Breast epithelium (tissue), 4 donors: Measurements from ENCODE around the gene PPFIA4. TPM values are rescaled to one million over a fixed set of nuclear protein-coding genes. Genes with fewer than 3 reads are reported as not detected.

ENCODE experiments used
- DNase-seq, 2 donors: peaks; one replicate each; pipeline ENCODE4 v3.0.0-alpha.2; 2019; ENCODE audit warnings: low spot score in 2 of 2
- H3K27ac ChIP-seq, 2 donors: fragments of 200-600 bp; sonication (generic) in 1 of 2; one replicate each; pipeline ENCODE4 v1.5.1; 2016 to 2019; ENCODE audit warnings: mild to moderate bottlenecking in 1 of 2
- H3K27me3 ChIP-seq, 2 donors: fragments of 200-600 bp; sonication (generic) in 1 of 2; one replicate each; pipeline versions ENCODE4 v1.5.1 to v1.6.0; 2017 to 2019; ENCODE audit warnings: control low read depth in 1 of 2, mild to moderate bottlenecking in 1 of 2
- H3K36me3 ChIP-seq: fragments of 200-600 bp; one replicate; pipeline ENCODE4 v1.5.1; 2019
- H3K4me1 ChIP-seq, 2 donors: fragments of 200-600 bp; sonication (generic); one replicate each; pipeline ENCODE4 v1.5.1; 2016 to 2019; ENCODE audit warnings: control low read depth in 1 of 2
- H3K4me3 ChIP-seq, 3 donors: fragments of 200-600 bp; sonication (generic); 1 replicate in 2 of 3; 2 replicates in 1 of 3; pipeline ENCODE4 v1.5.1; 2016 to 2019; ENCODE audit warnings: mild to moderate bottlenecking in 3 of 3, moderate library complexity in 2 of 3
- H3K9me3 ChIP-seq, 2 donors: fragments of 200-600 bp; sonication (generic) in 1 of 2; one replicate each; pipeline ENCODE4 v1.5.1; 2016 to 2019; ENCODE audit warnings: control low read depth in 1 of 2
- CTCF ChIP-seq, 3 donors: fragments of 450-650 bp; IDR thresholded peaks; one replicate each; pipeline ENCODE4 v1.5.1; 2016 to 2017; ENCODE audit warnings: antibody characterized with exemption in 3 of 3, mild to moderate bottlenecking in 3 of 3, moderate library complexity in 3 of 3
- POLR2A ChIP-seq: fragments of 450-650 bp; IDR thresholded peaks from one replicate; pipeline ENCODE4 v1.6.1; 2016; ENCODE audit warnings: antibody characterized with exemption, mild to moderate bottlenecking, moderate library complexity
- POLR2AphosphoS5 ChIP-seq, 3 donors: sonication (generic); formaldehyde crosslinking; IDR thresholded peaks; one replicate each; pipeline ENCODE4 v1.6.1; 2017; ENCODE audit warnings: antibody characterized with exemption in 3 of 3
- intact Hi-C: fragments of 100-400 bp; cut with DNase I; formaldehyde crosslinking; loops from one replicate; pipeline ENCODE4 v1.15.1; 2023; ENCODE audit warnings: low total_unique reads
- total RNA-seq, 3 donors: library from RNA; depleted of rRNA; stranded (reverse); fragments of >200 nt; gene quantifications; one replicate each; pipeline ENCODE4 v1.1.0, GENCODE V29; 2016

The PPFIA4 gene
- total RNA-seq, 3 donors from 2014 or later, result 0.80 to 5.6 (median 2.9) TPM

DNA sequence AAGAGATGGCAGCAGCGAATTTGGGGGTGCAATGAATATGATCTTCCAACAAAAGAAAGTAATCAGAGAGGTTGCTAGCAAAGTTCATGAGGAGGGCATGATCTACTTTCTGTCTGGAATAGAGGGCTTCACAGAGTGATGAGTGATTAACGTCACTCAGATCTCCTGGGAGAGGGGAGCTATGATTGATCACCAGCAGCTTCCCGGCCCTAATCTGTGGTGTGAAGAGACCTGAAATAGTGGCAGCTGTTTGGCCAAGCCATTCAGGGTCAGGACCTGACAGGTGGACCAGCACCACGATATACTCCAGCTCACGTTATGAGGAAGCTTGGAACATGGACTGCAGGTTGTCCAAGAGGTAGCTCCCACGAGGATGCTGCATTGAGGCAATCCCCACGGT lies 39.0 kb upstream of the PPFIA4 start:
- TF ChIP-seq CTCF (IDR thresholded peaks at IDR 0.05) (no peak), POLR2A (no peak), POLR2AphosphoS5 (IDR thresholded peaks at IDR 0.05) (no peak)
- Histone ChIP-seq H3K9me3 (no peaks in the 10 kb centered on the region), H3K27me3 (no peaks in the 10 kb centered on the region), H3K4me1 (no peaks in the 10 kb centered on the region), H3K36me3 (no peaks in the 10 kb centered on the region), H3K4me3 (no peak overlapping the region), H3K27ac (no peak overlapping the region)
- DNase-seq, result no peak
- intact Hi-C loops, result no loop called here

DNA sequence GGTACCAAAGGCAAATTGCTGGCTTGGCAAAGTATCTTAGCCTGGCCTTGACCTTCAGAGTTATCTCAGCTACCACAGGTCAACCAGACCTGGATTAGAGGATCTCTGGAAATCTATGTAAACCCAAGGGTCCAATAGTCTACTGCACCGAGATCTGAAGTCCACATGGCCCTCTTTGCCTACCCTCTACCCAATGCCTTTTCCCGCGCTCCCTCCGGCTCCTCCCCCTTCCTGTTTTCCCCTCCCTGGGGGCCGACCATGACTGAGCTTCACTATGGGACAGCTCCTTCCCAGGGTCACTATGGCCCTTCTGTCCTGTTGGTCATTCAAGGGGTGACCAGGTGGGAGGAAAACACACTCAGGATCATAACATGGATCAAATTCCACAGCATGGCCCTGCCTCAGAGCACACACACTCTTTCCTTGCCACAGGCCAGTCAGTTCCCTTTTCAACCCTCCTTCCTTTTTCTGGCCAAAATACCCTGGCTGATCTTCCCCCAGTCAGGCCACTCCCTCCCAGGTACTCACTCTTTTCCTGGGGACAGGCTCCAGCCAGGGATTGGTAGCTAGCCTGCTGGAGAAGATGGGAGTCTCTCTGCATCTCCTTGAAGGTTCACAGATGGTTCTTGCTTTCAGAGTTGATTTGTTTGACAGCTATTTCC lies 38.2 kb upstream of the PPFIA4 start:
- no peaks in the 10 kb centered on the region for H3K4me1 ChIP-seq
- H3K9me3 ChIP-seq, result no peaks in the 10 kb centered on the region
- H3K36me3 ChIP-seq, result no peaks in the 10 kb centered on the region
- no peak overlapping the region for H3K4me3 ChIP-seq
- TF ChIP-seq POLR2A (no peak), CTCF (IDR thresholded peaks at IDR 0.05) (no peak), POLR2AphosphoS5 (IDR thresholded peaks at IDR 0.05) (no peak)
- H3K27ac ChIP-seq, result no peak overlapping the region
- no peaks in the 10 kb centered on the region for H3K27me3 ChIP-seq
- intact Hi-C loops, result no loop called here
- no peak for DNase-seq

- TF ChIP-seq POLR2AphosphoS5 (IDR thresholded peaks at IDR 0.05), result no peak
- no peak for TF ChIP-seq POLR2A
- TF ChIP-seq CTCF (IDR thresholded peaks at IDR 0.05), result no peak
- no peaks in the 10 kb centered on the region for H3K36me3 ChIP-seq
- intact Hi-C loops, result no loop called here
- H3K4me3 ChIP-seq, result no peak overlapping the region
- H3K27me3 ChIP-seq, result peaks cover 0 to 10% of the 10 kb centered on the region in 2 donors
- DNase-seq, result no peak
- no peak overlapping the region for H3K27ac ChIP-seq
- no peaks in the 10 kb centered on the region for H3K9me3 ChIP-seq
- H3K4me1 ChIP-seq, result no peaks in the 10 kb centered on the region
Observed at GRCh38 chr1:202989879-202990278, 36.4 kb upstream of the PPFIA4 start.

- TF ChIP-seq CTCF (IDR thresholded peaks at IDR 0.05), result no peak
- Histone ChIP-seq H3K4me1 (no peaks in the 10 kb centered on the region), H3K27ac (no peak overlapping the region), H3K9me3 (no peaks in the 10 kb centered on the region), H3K4me3 (no peak overlapping the region), H3K27me3 (peaks cover 0 to 12% of the 10 kb centered on the region in 2 donors), H3K36me3 (no peaks in the 10 kb centered on the region)
- DNase-seq, result no peak
- intact Hi-C loops, result no loop called here
Observed at GRCh38 chr1:202991112-202991511, 35.2 kb upstream of the PPFIA4 start.

DNA sequence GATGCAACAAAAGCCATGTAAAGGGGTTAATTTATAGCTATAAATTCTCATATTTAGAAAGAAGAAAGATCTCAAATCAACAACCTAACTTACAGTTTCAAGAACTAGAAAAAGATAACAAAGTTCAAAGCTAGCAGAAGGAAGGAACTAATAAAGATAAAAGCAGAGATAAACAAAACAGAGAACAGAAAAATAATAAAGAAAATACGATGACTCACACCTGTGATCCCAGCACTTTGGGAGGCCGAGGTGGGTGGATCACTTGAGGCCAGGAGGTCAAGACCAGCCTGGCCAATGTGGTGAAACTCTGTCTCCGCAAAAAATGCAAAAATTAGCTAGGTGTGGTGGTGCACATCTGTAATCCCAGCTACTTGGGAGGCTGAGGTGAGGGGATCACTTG lies 31.5 kb upstream of the PPFIA4 start:
- Histone ChIP-seq H3K4me1 (no peaks in the 10 kb centered on the region), H3K27me3 (peaks cover 0 to 12% of the 10 kb centered on the region in 2 donors), H3K9me3 (no peaks in the 10 kb centered on the region), H3K36me3 (no peaks in the 10 kb centered on the region), H3K27ac (no peak overlapping the region), H3K4me3 (no peak overlapping the region)
- no peak for DNase-seq
- intact Hi-C loops, result no loop called here
- TF ChIP-seq CTCF (IDR thresholded peaks at IDR 0.05), result no peak
- TF ChIP-seq POLR2A, result no peak
- TF ChIP-seq POLR2AphosphoS5 (IDR thresholded peaks at IDR 0.05), result no peak
